H1 (cell line): ENCODE results near the gene LECT2. TPM values are rescaled to one million over a fixed set of nuclear protein-coding genes. Genes with fewer than 3 reads are reported as not detected.

Source experiments
- CTCF ChIA-PET: fragments of 300-600 bp; sonication (Branson Sonifier 250); formaldehyde crosslinking; loops from one replicate; lab custom pipeline; 2021; ENCODE audit not compliant: partially characterized antibody; lab: Charles Lee
- POLR2A ChIA-PET: fragments of 300-600 bp; sonication (Branson Sonifier 250); formaldehyde crosslinking; loops from one replicate; lab custom pipeline; 2021; ENCODE audit warnings: inconsistent platforms; ENCODE audit not compliant: partially characterized antibody; lab: Charles Lee
- DNase-seq, 2 experiments: peaks; one replicate each; pipeline versions ENCODE4 v3.0.0 to v3.0.0-alpha.2; 2010 to 2022; ENCODE audit warnings: low spot score in 2 of 2, low read depth in 1 of 2, mixed read lengths in 1 of 2
- FAIRE-seq: peaks from 2 replicates; lab custom pipeline; 2011; peaks lifted over from hg19 to GRCh38; lab: Jason Lieb, UNC
- H2AFZ ChIP-seq: 2 replicates; pipeline ENCODE4 v1.8.1; 2012; ENCODE audit warnings: low read length, inconsistent platforms
- H2AK5ac ChIP-seq: 2 replicates; pipeline ENCODE4 v1.6.1; 2013; ENCODE audit warnings: low read depth, low read length
- H2BK120ac ChIP-seq: replicated peaks from 2 replicates; pipeline ENCODE3; 2013; ENCODE audit warnings: low read depth, low read length, inconsistent platforms
- H2BK12ac ChIP-seq: 2 replicates; pipeline ENCODE4 v1.6.1; 2013; ENCODE audit warnings: low read depth, low read length
- H2BK15ac ChIP-seq: 2 replicates; pipeline ENCODE4 v1.6.1; 2013; ENCODE audit warnings: low read length
- H2BK20ac ChIP-seq: 2 replicates; pipeline ENCODE4 v1.6.1; 2013; ENCODE audit warnings: low read length
- H2BK5ac ChIP-seq: 2 replicates; pipeline ENCODE4 v1.6.1; 2013; ENCODE audit warnings: low read depth, low read length
- H3K14ac ChIP-seq: 2 replicates; pipeline ENCODE4 v1.6.1; 2013; ENCODE audit warnings: inconsistent platforms; ENCODE audit not compliant: insufficient read length
- H3K18ac ChIP-seq: 2 replicates; pipeline ENCODE4 v1.6.1; 2013; ENCODE audit warnings: low read length; ENCODE audit errors: extremely low read depth
- H3K23ac ChIP-seq: 2 replicates; pipeline ENCODE4 v1.6.1; 2013; ENCODE audit warnings: inconsistent platforms; ENCODE audit not compliant: insufficient read length
- H3K23me2 ChIP-seq: 2 replicates; pipeline ENCODE4 v1.6.1; 2013; ENCODE audit warnings: low read depth, low read length
- H3K27ac ChIP-seq: 2 replicates; pipeline ENCODE4 v1.6.1; 2011; ENCODE audit warnings: low read depth, low read length, inconsistent platforms
- H3K27me3 ChIP-seq, 4 experiments: replicated peaks in 1 of 4; 1 replicate in 1 of 4; 2 replicates in 3 of 4; pipeline versions ENCODE4 v1.6.1 to v1.8.1; 2011 to 2013; ENCODE audit warnings: low read length in 3 of 4, mild to moderate bottlenecking in 3 of 4, inconsistent platforms in 2 of 4, mixed read lengths in 2 of 4, moderate library complexity in 1 of 4; ENCODE audit not compliant: control insufficient read depth in 3 of 4, insufficient read depth in 3 of 4; ENCODE audit errors: extremely low read depth in 1 of 4
- H3K36me3 ChIP-seq, 4 experiments: 2 replicates each; pipeline versions ENCODE4 v1.6.1 to v1.8.1; 2011 to 2013; ENCODE audit warnings: mild to moderate bottlenecking in 4 of 4, low read length in 3 of 4, moderate library complexity in 2 of 4, control low read depth in 1 of 4, inconsistent platforms in 1 of 4; ENCODE audit not compliant: insufficient read depth in 4 of 4, control insufficient read depth in 2 of 4
- H3K4ac ChIP-seq: replicated peaks from 2 replicates; pipeline ENCODE3; 2013; ENCODE audit warnings: low read length, low read depth, mixed read lengths, inconsistent platforms; ENCODE audit not compliant: insufficient read length
- H3K4me1 ChIP-seq, 4 experiments: replicated peaks in 1 of 4; 1 replicate in 1 of 4; 2 replicates in 3 of 4; pipeline versions ENCODE4 v1.6.1 to v1.8.1; 2011 to 2013; ENCODE audit warnings: low read length in 3 of 4, inconsistent platforms in 2 of 4, mixed read lengths in 1 of 4; ENCODE audit not compliant: insufficient read depth in 4 of 4, control insufficient read depth in 3 of 4
- H3K4me2 ChIP-seq, 2 experiments: 2 replicates each; pipeline versions ENCODE4 v1.6.1 to v1.8.1; 2011 to 2013; ENCODE audit warnings: low read depth in 2 of 2, low read length in 2 of 2, control low read depth in 1 of 2, inconsistent platforms in 1 of 2, mild to moderate bottlenecking in 1 of 2; ENCODE audit not compliant: insufficient read depth in 1 of 2
- H3K4me3 ChIP-seq, 4 experiments: fragments of 200-600, 300-600 bp in 1 of 4; sonication (generic), shearing (Covaris generic), sonication (Bioruptor Twin) in 1 of 4; 2 replicates each; pipeline versions ENCODE4 v1.5.1 to v1.8.1; 2011 to 2016; ENCODE audit warnings: low read length in 4 of 4, low read depth in 3 of 4, control low read depth in 2 of 4, inconsistent platforms in 2 of 4, mild to moderate bottlenecking in 2 of 4, mixed read lengths in 1 of 4, moderate library complexity in 1 of 4; ENCODE audit not compliant: insufficient read depth in 2 of 4; ENCODE audit errors: extremely low read depth in 1 of 4
- H3K56ac ChIP-seq: replicated peaks from 2 replicates; pipeline ENCODE3; 2013; ENCODE audit warnings: low read depth, mild to moderate bottlenecking, mixed read lengths, low read length, inconsistent platforms; ENCODE audit not compliant: insufficient read length
- H3K79me1 ChIP-seq: 2 replicates; pipeline ENCODE4 v1.6.1; 2013; ENCODE audit warnings: low read depth, low read length, control low read depth
- H3K79me2 ChIP-seq, 2 experiments: 2 replicates each; pipeline versions ENCODE4 v1.6.1 to v1.8.1; 2012 to 2013; ENCODE audit warnings: low read length in 2 of 2, mild to moderate bottlenecking in 2 of 2, inconsistent platforms in 1 of 2; ENCODE audit not compliant: insufficient read depth in 2 of 2, control insufficient read depth in 1 of 2
- H3K9ac ChIP-seq, 4 experiments: replicated peaks in 1 of 4; 1 replicate in 1 of 4; 2 replicates in 3 of 4; pipeline versions ENCODE4 v1.6.1 to v1.8.1; 2011 to 2013; ENCODE audit warnings: low read depth in 3 of 4, low read length in 3 of 4, control low read depth in 2 of 4, mild to moderate bottlenecking in 2 of 4, moderate library complexity in 2 of 4, inconsistent platforms in 1 of 4; ENCODE audit errors: extremely low read depth in 1 of 4
- H3K9me3 ChIP-seq, 2 experiments: 2 replicates each; pipeline versions ENCODE4 v1.6.1 to v1.8.1; 2012 to 2013; ENCODE audit warnings: mild to moderate bottlenecking in 2 of 2, moderate library complexity in 2 of 2, control low read depth in 1 of 2, inconsistent platforms in 1 of 2, low read depth in 1 of 2, low read length in 1 of 2, mixed read lengths in 1 of 2; ENCODE audit not compliant: insufficient read depth in 2 of 2
- H4K20me1 ChIP-seq, 2 experiments: replicated peaks in 1 of 2; 2 replicates each; pipeline versions ENCODE3 to v1.8.1; 2011 to 2013; ENCODE audit warnings: inconsistent platforms in 2 of 2, low read length in 2 of 2, mild to moderate bottlenecking in 1 of 2; ENCODE audit not compliant: insufficient read depth in 2 of 2, control insufficient read depth in 1 of 2
- H4K5ac ChIP-seq: 2 replicates; pipeline ENCODE4 v1.6.1; 2013; ENCODE audit warnings: low read length, low read depth, mixed read lengths, inconsistent platforms; ENCODE audit not compliant: insufficient read length
- H4K8ac ChIP-seq: 2 replicates; pipeline ENCODE4 v1.8.0; 2013; ENCODE audit warnings: mild to moderate bottlenecking, moderate library complexity, low read length, inconsistent platforms; ENCODE audit not compliant: insufficient read depth; ENCODE audit errors: extremely low read depth
- H4K91ac ChIP-seq: replicated peaks from 2 replicates; pipeline ENCODE3; 2013; ENCODE audit warnings: low read length, mixed read lengths, inconsistent platforms; ENCODE audit not compliant: insufficient read length
- HDAC2 ChIP-seq, 2 experiments: fragments of 300-600 bp in 1 of 2; sonication (generic) in 1 of 2; IDR thresholded peaks; 2 replicates each; pipeline ENCODE4 v1.6.1; 2011 to 2012; ENCODE audit warnings: low read depth in 2 of 2, low read length in 2 of 2, mild to moderate bottlenecking in 2 of 2, moderate library complexity in 2 of 2, borderline replicate concordance in 1 of 2, inconsistent platforms in 1 of 2
- MAFK ChIP-seq: IDR thresholded peaks from 2 replicates; pipeline ENCODE4 v1.6.1; 2012; ENCODE audit warnings: low read depth, mild to moderate bottlenecking, improper control_type of control experiment, low read length
- NRF1 ChIP-seq: IDR thresholded peaks from 2 replicates; pipeline ENCODE4 v1.6.1; 2011; ENCODE audit warnings: mild to moderate bottlenecking, low read depth, low read length, improper control_type of control experiment
- POLR2AphosphoS5 ChIP-seq: IDR thresholded peaks from 2 replicates; pipeline ENCODE4 v1.6.1; 2011; ENCODE audit warnings: low read depth, low read length
- TAF7 ChIP-seq: optimal IDR thresholded peaks from 2 replicates; pipeline ENCODE3; 2011; ENCODE audit warnings: low read depth, mild to moderate bottlenecking, inconsistent platforms, low read length, moderate library complexity, borderline replicate concordance
- polyA plus RNA-seq, 7 experiments: library from polyadenylated mRNA; depleted of rRNA in 3 of 7; stranded (reverse) in 5 of 7; unstranded in 2 of 7; fragments of >200 nt in 5 of 7; fragments of 200-250 nt in 2 of 7; gene quantifications; 1 replicate in 5 of 7; 2 replicates in 1 of 7; 4 replicates in 1 of 7; pipeline versions ENCODE4 v1.2.1 to v1.2.3, GENCODE V29; 2011 to 2013; ENCODE audit warnings: missing spikeins in 2 of 7, mixed read lengths in 2 of 7
- total RNA-seq: library from RNA; stranded (reverse); fragmentation: NEBNext Ultra II Directional; extraction: Animal tissue kit (Norgen Biotek cat#: 25700); gene quantifications from 2 replicates; pipeline ENCODE4 v1.2.1, GENCODE V29; 2021

The LECT2 gene
- total and polyA plus RNA-seq, 2 of the 8 experiments (the other 6 are each of a cell fraction or from before 2014, with no cell fraction given), result not detected

- Histone ChIP-seq H3K79me2 (no peaks in the 10 kb centered on the region), H2BK15ac (no peak overlapping the region), H4K8ac (no peak overlapping the region), H2BK12ac (no peak overlapping the region), H3K79me1 (no peaks in the 10 kb centered on the region), H3K27ac (no peak overlapping the region), H3K36me3 (no peaks in the 10 kb centered on the region), H3K4me1 (peaks cover 0 to 6% (median 0%) of the 10 kb centered on the region in 4 experiments; a peak in 2 of 7 replicates), H3K4me3 (no peak overlapping the region), H2AFZ (no peak overlapping the region), H3K18ac (no peak overlapping the region), H3K23ac (no peak overlapping the region), H3K23me2 (no peaks in the 10 kb centered on the region), H2BK120ac (no peak overlapping the region), H4K5ac (no peak overlapping the region), H4K91ac (no peak overlapping the region), H3K4ac (no peak overlapping the region), H2AK5ac (no peak overlapping the region), H3K9ac (no peak overlapping the region), H4K20me1 (no peaks in the 10 kb centered on the region), H3K56ac (no peak overlapping the region), H2BK20ac (no peak overlapping the region), H3K4me2 (no peak overlapping the region), H3K14ac (no peak overlapping the region), H3K27me3 (peaks cover 0 to 3% (median 0%) of the 10 kb centered on the region in 4 experiments; a peak in 2 of 7 replicates), H3K9me3 (no peaks in the 10 kb centered on the region), H2BK5ac (no peak overlapping the region)
- TF ChIP-seq HDAC2 (IDR thresholded peaks at IDR 0.05; ENCODE audit: borderline replicate concordance in 1 of 2, low read depth in 2 of 2, low read length in 2 of 2) (no peak), MAFK (no peak), POLR2AphosphoS5 (no peak), NRF1 (no peak), TAF7 (no peak)
- FAIRE-seq (no peak), DNase-seq (no peak)
- CTCF ChIA-PET, result interaction anchor here (0.7 to 1.9 kb wide), 5 partner anchors 15 to 139 kb away, joined by 3 to 9 read pairs (median 3); no protein-coding TSS in a partner anchor
- POLR2A ChIA-PET, result no interaction called here
Measured at GRCh38 chr5:135974021-135974600, 19.3 kb upstream of the LECT2 start.
